Chondrocyte (in vitro differentiated cells): ENCODE data around the gene HMG20B. TPM values are rescaled to one million over a fixed set of nuclear protein-coding genes. Genes with fewer than 3 reads are reported as not detected.
A peak's percentile ranks its signal among the peaks of the same experiment; 100 is the strongest.

Source experiments
- DNase-seq: peaks from one replicate; pipeline ENCODE4 v3.0.0; 2021; ENCODE audit warnings: mixed read lengths, low spot score
- H3K27ac Mint-ChIP-seq: one replicate; pipeline ENCODE4 v1.8.0; 2021; ENCODE audit warnings: mild to moderate bottlenecking, moderate library complexity, mixed read lengths; ENCODE audit not compliant: unreplicated experiment
- H3K27me3 Mint-ChIP-seq: 2 replicates; pipeline ENCODE4 v1.8.0; 2021; ENCODE audit warnings: low read depth, mixed read lengths
- H3K36me3 Mint-ChIP-seq: 2 replicates; pipeline ENCODE4 v1.8.0; 2021; ENCODE audit warnings: low read depth, mixed read lengths
- H3K4me1 Mint-ChIP-seq: 2 replicates; pipeline ENCODE4 v1.8.0; 2021; ENCODE audit warnings: low read depth, mild to moderate bottlenecking, mixed read lengths
- H3K4me3 Mint-ChIP-seq: one replicate; pipeline ENCODE4 v1.8.0; 2021; ENCODE audit warnings: mild to moderate bottlenecking, moderate library complexity, mixed read lengths; ENCODE audit not compliant: unreplicated experiment
- H3K9me3 Mint-ChIP-seq: 2 replicates; pipeline ENCODE4 v1.8.0; 2021; ENCODE audit warnings: low read depth, mixed read lengths
- total RNA-seq: library from RNA; stranded (reverse); gene quantifications from 3 replicates; pipeline ENCODE4 v1.2.1, GENCODE V29; 2021
- TF ChIP-seq, protein P1 (sequence below): fragments of 200-600 bp; sonication (generic); IDR thresholded peaks from 2 replicates; pipeline ENCODE4 v1.5.0; 2021; ENCODE audit warnings: antibody characterized with exemption, mild to moderate bottlenecking, moderate library complexity

HMG20B gene
- total RNA-seq, 1 donor from 2014 or later, result 60.9 TPM

- Mint-ChIP-seq H3K27me3 (no peaks in the 10 kb centered on the region), H3K9me3 (no peaks in the 10 kb centered on the region), H3K27ac (no peak overlapping the region), H3K4me1 (peaks cover 21% of the 10 kb centered on the region), H3K36me3 (no peaks in the 10 kb centered on the region), H3K4me3 (no peak overlapping the region)
- TF ChIP-seq, protein P1, sequence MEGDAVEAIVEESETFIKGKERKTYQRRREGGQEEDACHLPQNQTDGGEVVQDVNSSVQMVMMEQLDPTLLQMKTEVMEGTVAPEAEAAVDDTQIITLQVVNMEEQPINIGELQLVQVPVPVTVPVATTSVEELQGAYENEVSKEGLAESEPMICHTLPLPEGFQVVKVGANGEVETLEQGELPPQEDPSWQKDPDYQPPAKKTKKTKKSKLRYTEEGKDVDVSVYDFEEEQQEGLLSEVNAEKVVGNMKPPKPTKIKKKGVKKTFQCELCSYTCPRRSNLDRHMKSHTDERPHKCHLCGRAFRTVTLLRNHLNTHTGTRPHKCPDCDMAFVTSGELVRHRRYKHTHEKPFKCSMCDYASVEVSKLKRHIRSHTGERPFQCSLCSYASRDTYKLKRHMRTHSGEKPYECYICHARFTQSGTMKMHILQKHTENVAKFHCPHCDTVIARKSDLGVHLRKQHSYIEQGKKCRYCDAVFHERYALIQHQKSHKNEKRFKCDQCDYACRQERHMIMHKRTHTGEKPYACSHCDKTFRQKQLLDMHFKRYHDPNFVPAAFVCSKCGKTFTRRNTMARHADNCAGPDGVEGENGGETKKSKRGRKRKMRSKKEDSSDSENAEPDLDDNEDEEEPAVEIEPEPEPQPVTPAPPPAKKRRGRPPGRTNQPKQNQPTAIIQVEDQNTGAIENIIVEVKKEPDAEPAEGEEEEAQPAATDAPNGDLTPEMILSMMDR, result no peak
- no peak for DNase-seq
Measured at GRCh38 chr19:3550947-3551791, 21.6 kb upstream of the HMG20B start.

- Mint-ChIP-seq H3K27ac (no peak overlapping the region), H3K4me1 (peaks cover 27% of the 10 kb centered on the region), H3K4me3 (no peak overlapping the region), H3K9me3 (no peaks in the 10 kb centered on the region), H3K36me3 (no peaks in the 10 kb centered on the region), H3K27me3 (no peaks in the 10 kb centered on the region)
- no peak for DNase-seq
- TF ChIP-seq, protein P1, result no peak
Measured at GRCh38 chr19:3551792-3552095, 21.0 kb upstream of the HMG20B start.

- TF ChIP-seq, protein P1, result no peak
- Mint-ChIP-seq H3K36me3 (no peaks in the 10 kb centered on the region), H3K27ac (peak overlapping the region; percentile 20), H3K9me3 (no peaks in the 10 kb centered on the region), H3K4me3 (no peak overlapping the region), H3K27me3 (no peaks in the 10 kb centered on the region), H3K4me1 (peaks cover 34% of the 10 kb centered on the region)
- no peak for DNase-seq
Measured at GRCh38 chr19:3554254-3555083, 18.3 kb upstream of the HMG20B start.

DNA sequence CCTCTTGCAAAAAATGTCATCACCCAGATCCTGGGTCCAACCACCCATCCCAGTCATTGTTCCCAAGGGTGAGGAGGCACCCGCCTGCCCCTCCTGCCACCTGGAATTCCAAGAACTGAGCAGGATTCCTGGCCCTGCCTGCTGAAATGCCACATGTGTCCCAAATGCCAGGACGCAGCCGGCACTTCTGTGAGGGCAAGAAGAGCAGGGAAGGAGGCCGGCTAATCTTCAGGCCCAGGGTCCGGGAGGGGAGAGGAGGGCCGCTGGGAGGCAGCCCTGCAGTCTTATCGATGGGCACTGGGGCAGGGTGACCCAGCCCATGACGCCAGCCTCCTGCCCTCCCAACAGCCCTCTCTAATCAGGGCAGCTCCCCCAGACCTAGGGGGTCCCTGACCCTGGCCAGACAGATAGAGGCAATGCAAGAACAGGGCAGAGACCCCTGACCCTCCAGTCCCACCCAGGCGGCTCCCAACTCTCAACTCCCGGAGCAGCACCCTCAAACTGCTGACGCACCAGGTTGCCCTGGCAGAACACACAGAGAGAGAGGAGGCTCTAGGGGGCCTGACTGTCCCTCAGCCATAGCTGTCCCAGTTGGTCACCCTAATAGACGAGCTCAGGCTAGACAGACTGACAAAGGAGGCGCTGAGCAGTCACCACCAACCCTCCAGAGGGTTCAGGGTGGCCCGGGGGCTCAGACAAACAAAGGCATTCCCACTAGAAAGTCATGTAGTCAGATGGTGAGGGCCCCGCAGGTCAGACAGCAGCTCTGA is 16.9 kb upstream of the HMG20B start:
- Mint-ChIP-seq H3K4me1 (peaks cover 34% of the 10 kb centered on the region), H3K27me3 (no peaks in the 10 kb centered on the region), H3K27ac (peak overlapping the region; percentile 79), H3K9me3 (no peaks in the 10 kb centered on the region), H3K36me3 (no peaks in the 10 kb centered on the region), H3K4me3 (peak overlapping the region; percentile 88)
- no peak for DNase-seq
- TF ChIP-seq, protein P1, result no peak
